Endothelial cell of umbilical vein (primary cell): Measurements from ENCODE around the gene VDR. TPM values are rescaled to one million over a fixed set of nuclear protein-coding genes. Genes with fewer than 3 reads are reported as not detected.

Source experiments
- BruUV-seq: library from RNA; stranded (reverse); fragments of 400-500 nt; replicated peaks from 2 replicates; lab custom pipeline; 2021; lab: Mats Ljungman, UMichigan
- CTCF ChIA-PET: fragments of 300-600, 350-600 bp; sonication (Branson Sonifier 250); formaldehyde crosslinking; loops from one replicate; lab custom pipeline; 2021; ENCODE audit warnings: antibody characterized with exemption, inconsistent platforms; lab: Charles Lee
- POLR2A ChIA-PET: fragments of 300-600, 350-600 bp; sonication (Branson Sonifier 250); formaldehyde crosslinking; loops from one replicate; lab custom pipeline; 2021; ENCODE audit warnings: antibody characterized with exemption, inconsistent platforms; lab: Charles Lee
- DNase-seq: peaks from one replicate; pipeline ENCODE4 v3.0.0-alpha.2; 2011; ENCODE audit warnings: low read depth, low spot score
- FAIRE-seq: peaks from 2 replicates; lab custom pipeline; 2011; peaks lifted over from hg19 to GRCh38; lab: Jason Lieb, UNC
- H2AFZ ChIP-seq: 2 replicates; pipeline ENCODE4 v1.6.0; 2012; ENCODE audit warnings: low read depth, low read length, control low read depth, inconsistent platforms
- H3K27ac ChIP-seq: 2 replicates; pipeline ENCODE4 v1.5.1; 2011; ENCODE audit warnings: low read depth, mild to moderate bottlenecking, control low read depth, low read length, moderate library complexity; ENCODE audit not compliant: insufficient read depth
- H3K27me3 ChIP-seq, 2 experiments: 2 replicates each; pipeline versions ENCODE4 v1.6.0 to v1.6.1; 2011; ENCODE audit warnings: low read length in 2 of 2, mixed read lengths in 1 of 2; ENCODE audit not compliant: control insufficient read depth in 2 of 2, insufficient read depth in 2 of 2
- H3K36me3 ChIP-seq, 2 experiments: 2 replicates in 1 of 2; 3 replicates in 1 of 2; pipeline ENCODE4 v1.5.1; 2011; ENCODE audit warnings: low read length in 2 of 2, mild to moderate bottlenecking in 1 of 2, moderate library complexity in 1 of 2; ENCODE audit not compliant: control insufficient read depth in 2 of 2, insufficient read depth in 2 of 2; ENCODE audit errors: extremely low read depth in 1 of 2
- H3K4me1 ChIP-seq: 3 replicates; pipeline ENCODE4 v1.5.1; 2011; ENCODE audit warnings: mild to moderate bottlenecking, low read length; ENCODE audit not compliant: control insufficient read depth, insufficient read depth; ENCODE audit errors: extremely low read depth
- H3K4me2 ChIP-seq: 2 replicates; pipeline ENCODE4 v1.6.1; 2011; ENCODE audit warnings: low read length, control low read depth, mixed read lengths; ENCODE audit not compliant: insufficient read depth
- H3K4me3 ChIP-seq, 3 experiments: fragments of 200-600 bp in 1 of 3; sonication (generic), shearing (Covaris generic) in 1 of 3; replicated peaks in 1 of 3; 2 replicates each; pipeline ENCODE4 v1.5.1; 2011 to 2016; ENCODE audit warnings: control low read depth in 3 of 3, low read length in 3 of 3, mild to moderate bottlenecking in 2 of 3, inconsistent platforms in 1 of 3, low read depth in 1 of 3, moderate library complexity in 1 of 3; ENCODE audit not compliant: insufficient read depth in 1 of 3
- H3K79me2 ChIP-seq: 2 replicates; pipeline ENCODE4 v1.6.0; 2012; ENCODE audit warnings: low read length, inconsistent platforms; ENCODE audit not compliant: control insufficient read depth, insufficient read depth
- H3K9ac ChIP-seq: replicated peaks from 2 replicates; pipeline ENCODE3; 2011; ENCODE audit warnings: low read length, control low read depth; ENCODE audit not compliant: insufficient read depth; ENCODE audit errors: extremely low read depth
- H3K9me1 ChIP-seq: replicated peaks from 3 replicates; pipeline ENCODE4 v1.6.0; 2011; ENCODE audit warnings: mild to moderate bottlenecking, low read length; ENCODE audit not compliant: control insufficient read depth, insufficient read depth; ENCODE audit errors: extremely low read depth
- H3K9me3 ChIP-seq: replicated peaks from 2 replicates; pipeline ENCODE4 v1.5.1; 2012; ENCODE audit warnings: low read length, inconsistent platforms; ENCODE audit not compliant: control insufficient read depth, insufficient read depth
- H4K20me1 ChIP-seq: replicated peaks from 2 replicates; pipeline ENCODE3; 2011; ENCODE audit warnings: mild to moderate bottlenecking, low read length; ENCODE audit not compliant: control insufficient read depth, insufficient read depth; ENCODE audit errors: extremely low read depth
- CTCF ChIP-seq, 2 donors: IDR thresholded peaks; 1 replicate in 1 of 2; 2 replicates in 1 of 2; pipeline ENCODE4 v1.5.1; 2011; ENCODE audit warnings: low read length in 2 of 2, mild to moderate bottlenecking in 2 of 2, moderate library complexity in 2 of 2, control low read depth in 1 of 2, inconsistent platforms in 1 of 2, low read depth in 1 of 2; ENCODE audit not compliant: insufficient read depth in 1 of 2; ENCODE audit errors: extremely low read depth in 1 of 2
- EZH2 ChIP-seq: IDR thresholded peaks from 2 replicates; pipeline ENCODE4 v1.6.1; 2012; ENCODE audit warnings: borderline replicate concordance, low read depth, mild to moderate bottlenecking, moderate library complexity, low read length, inconsistent platforms; ENCODE audit not compliant: severe bottlenecking
- FOS ChIP-seq: IDR thresholded peaks from 2 replicates; pipeline ENCODE4 v1.6.1; 2011; ENCODE audit warnings: mild to moderate bottlenecking, low read length, moderate library complexity, borderline replicate concordance; ENCODE audit not compliant: insufficient read depth
- GATA2 ChIP-seq: IDR thresholded peaks from 2 replicates; pipeline ENCODE4 v1.7.0; 2011; ENCODE audit warnings: low read depth, mild to moderate bottlenecking, moderate library complexity, mixed read lengths, low read length; ENCODE audit not compliant: insufficient read length, insufficient read depth
- JUN ChIP-seq: IDR thresholded peaks from 2 replicates; pipeline ENCODE4 v1.6.1; 2011; ENCODE audit warnings: borderline replicate concordance, low read depth; ENCODE audit not compliant: insufficient read length, insufficient read depth
- MYC ChIP-seq: IDR thresholded peaks from one replicate; pipeline ENCODE4 v1.6.1; 2011; ENCODE audit warnings: mild to moderate bottlenecking, low read depth, low read length
- POLR2A ChIP-seq: IDR thresholded peaks from 2 replicates; pipeline ENCODE4 v1.6.1; 2012; ENCODE audit warnings: low read depth, mild to moderate bottlenecking, control low read depth, low read length
- POLR2AphosphoS5 ChIP-seq: IDR thresholded peaks from 2 replicates; pipeline ENCODE4 v1.6.1; 2012; ENCODE audit warnings: low read depth, mild to moderate bottlenecking, control low read depth, low read length, moderate library complexity; ENCODE audit not compliant: insufficient read depth
- dilution Hi-C: fragments of 300-500 bp; cut with MboI; formaldehyde crosslinking; loops from one replicate; pipeline ENCODE4 v1.15.0; 2019; ENCODE audit warnings: low sequenced_read_pairs; ENCODE audit not compliant: extremely low pct_ligation_motif_present
- intact Hi-C: fragments of 100-400 bp; cut with micrococcal nuclease; formaldehyde crosslinking; loops from one replicate; pipeline ENCODE4 v1.10.0; 2022
- polyA plus RNA-seq, 4 experiments: library from polyadenylated mRNA; depleted of rRNA in 3 of 4; stranded (reverse) in 3 of 4; unstranded in 1 of 4; fragments of >200 nt; gene quantifications; 2 replicates each; pipeline versions ENCODE4 v1.2.1 to v1.2.3, GENCODE V29; 2011 to 2012; ENCODE audit warnings: missing spikeins in 1 of 4
- total RNA-seq: library from RNA; stranded (reverse); gene quantifications from 2 replicates; pipeline ENCODE4 v1.2.3, GENCODE V29; 2021

VDR gene
- total and polyA plus RNA-seq, 2 donors (not counting 3 experiments of a cell fraction or from before 2014, with no cell fraction given) = 0.73 to 0.91 TPM

GRCh38 chr12:47935184-47935583 is 30.4 kb upstream of the VDR start:
- intact Hi-C loops (no loop called here), dilution Hi-C loops (no loop called here)
- CTCF ChIA-PET = interaction anchor here (0.9 to 2.3 kb wide), 3 partner anchors 14 to 28 kb away, joined by 4 to 11 read pairs (median 4); partner anchors contain the start of gene TMEM106C
- Histone ChIP-seq H3K36me3 (no peaks in the 10 kb centered on the region), H3K9me3 (no peaks in the 10 kb centered on the region), H3K79me2 (no peaks in the 10 kb centered on the region), H3K9me1 (no peaks in the 10 kb centered on the region), H3K4me2 (no peak overlapping the region), H3K4me3 (no peak overlapping the region), H2AFZ (no peak overlapping the region), H3K27me3 (peaks cover 19 to 25% of the 10 kb centered on the region in 2 experiments), H3K9ac (no peak overlapping the region), H3K27ac (no peak overlapping the region), H3K4me1 (no peaks in the 10 kb centered on the region), H4K20me1 (no peaks in the 10 kb centered on the region)
- FAIRE-seq (no peak), DNase-seq (no peak)
- POLR2A ChIA-PET = no interaction called here
- TF ChIP-seq FOS (no peak), JUN (no peak), GATA2 (no peak), MYC (no peak), POLR2A (no peak), CTCF (IDR thresholded peaks at IDR 0.05; ENCODE audit: extremely low read depth in 1 of 2, insufficient read depth in 1 of 2, low read depth in 1 of 2, low read length in 2 of 2) (no peak), EZH2 (no peak), POLR2AphosphoS5 (no peak)
- no TSS peak for BruUV-seq
